Stimulated activated naive CD8-positive, alpha-beta T cell treated with anti-CD3 and anti-CD28 coated beads, Interleukin-15, Interleukin-2, amounts not matched to agents 100 ng/mL and 50 ng/mL, for 24 hours (primary cell): ENCODE data around the gene VIT.

Experiments used
- H3K27ac Mint-ChIP-seq: one replicate; pipeline ENCODE4 v1.8.0; 2021; ENCODE audit warnings: mild to moderate bottlenecking, mixed read lengths
- H3K27me3 Mint-ChIP-seq: one replicate; pipeline ENCODE4 v1.8.0; 2021; ENCODE audit warnings: mixed read lengths
- H3K36me3 Mint-ChIP-seq: one replicate; pipeline ENCODE4 v1.8.0; 2021; ENCODE audit warnings: low read depth, mixed read lengths
- H3K4me1 Mint-ChIP-seq: one replicate; pipeline ENCODE4 v1.8.0; 2021; ENCODE audit warnings: low read depth, mixed read lengths
- H3K4me3 Mint-ChIP-seq: one replicate; pipeline ENCODE4 v1.8.0; 2021; ENCODE audit warnings: mild to moderate bottlenecking, mixed read lengths
- H3K9me3 Mint-ChIP-seq: one replicate; pipeline ENCODE4 v1.8.0; 2021; ENCODE audit warnings: mixed read lengths

VIT gene

DNA sequence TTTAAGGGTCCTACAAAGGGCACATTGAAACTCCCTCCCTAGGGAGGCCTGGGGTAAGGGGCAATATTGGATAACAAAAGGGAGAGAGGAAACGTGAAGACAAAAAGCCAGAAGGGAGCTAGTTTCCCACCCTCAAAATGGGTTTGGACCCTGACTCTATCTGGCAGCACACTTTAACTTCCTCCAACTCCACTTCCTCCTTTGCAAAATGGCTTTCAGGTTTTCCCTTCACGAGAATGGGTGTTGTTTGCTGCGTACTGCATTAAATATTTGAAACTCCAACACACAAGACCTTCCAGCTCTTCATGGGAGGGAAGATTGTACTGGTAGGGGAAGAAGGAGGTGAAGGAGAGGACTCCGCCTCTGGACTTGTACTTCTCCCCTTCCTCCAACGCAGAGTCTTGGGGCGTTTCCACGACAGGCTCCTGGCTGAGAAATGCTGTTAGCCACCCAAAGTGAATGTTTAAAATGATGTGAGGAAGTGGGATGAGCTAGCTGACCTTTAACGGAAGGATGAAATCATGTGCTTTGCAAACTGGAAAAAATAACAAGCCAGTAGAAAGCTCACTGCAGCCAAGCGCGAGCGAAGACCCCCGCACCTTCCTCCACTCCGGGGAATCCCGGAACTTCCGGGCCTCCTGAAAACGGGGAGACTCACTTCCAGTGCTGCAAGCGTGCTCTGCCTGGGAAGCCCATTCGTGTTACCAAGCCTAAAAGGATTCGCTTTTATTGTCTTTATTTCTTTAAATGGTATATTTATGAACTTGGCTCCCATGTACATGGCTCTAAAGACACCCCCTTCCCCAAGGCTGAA, 85.6 kb downstream of the VIT start:
- Mint-ChIP-seq H3K27me3 (peaks cover 17% of the 10 kb centered on the region), H3K27ac (no peak overlapping the region), H3K4me3 (no peak overlapping the region), H3K36me3 (no peaks in the 10 kb centered on the region), H3K4me1 (peaks cover 3% of the 10 kb centered on the region), H3K9me3 (no peaks in the 10 kb centered on the region)

DNA sequence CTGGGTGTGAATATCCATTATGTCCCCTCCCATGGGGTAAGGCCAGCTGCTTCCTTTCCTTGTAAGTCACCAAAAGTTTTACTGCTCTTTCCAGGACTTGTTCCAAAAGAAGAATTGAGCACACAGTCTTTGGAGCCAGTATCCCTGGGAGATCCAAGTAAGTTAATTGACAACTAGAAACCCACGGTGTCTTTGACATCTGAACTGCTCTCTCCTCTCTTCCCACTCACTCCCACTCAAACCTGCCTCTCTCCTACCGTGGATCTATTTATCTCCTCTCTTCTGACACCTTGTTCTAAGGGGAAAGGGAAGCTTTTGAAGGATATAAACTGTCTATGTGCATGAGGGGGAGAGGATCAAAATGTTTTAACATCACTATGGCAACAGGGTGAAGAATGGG, 86.7 kb downstream of the VIT start:
- Mint-ChIP-seq H3K4me1 (peaks cover 3% of the 10 kb centered on the region), H3K36me3 (no peaks in the 10 kb centered on the region), H3K27me3 (peaks cover 17% of the 10 kb centered on the region), H3K4me3 (no peak overlapping the region), H3K9me3 (no peaks in the 10 kb centered on the region), H3K27ac (no peak overlapping the region)

DNA sequence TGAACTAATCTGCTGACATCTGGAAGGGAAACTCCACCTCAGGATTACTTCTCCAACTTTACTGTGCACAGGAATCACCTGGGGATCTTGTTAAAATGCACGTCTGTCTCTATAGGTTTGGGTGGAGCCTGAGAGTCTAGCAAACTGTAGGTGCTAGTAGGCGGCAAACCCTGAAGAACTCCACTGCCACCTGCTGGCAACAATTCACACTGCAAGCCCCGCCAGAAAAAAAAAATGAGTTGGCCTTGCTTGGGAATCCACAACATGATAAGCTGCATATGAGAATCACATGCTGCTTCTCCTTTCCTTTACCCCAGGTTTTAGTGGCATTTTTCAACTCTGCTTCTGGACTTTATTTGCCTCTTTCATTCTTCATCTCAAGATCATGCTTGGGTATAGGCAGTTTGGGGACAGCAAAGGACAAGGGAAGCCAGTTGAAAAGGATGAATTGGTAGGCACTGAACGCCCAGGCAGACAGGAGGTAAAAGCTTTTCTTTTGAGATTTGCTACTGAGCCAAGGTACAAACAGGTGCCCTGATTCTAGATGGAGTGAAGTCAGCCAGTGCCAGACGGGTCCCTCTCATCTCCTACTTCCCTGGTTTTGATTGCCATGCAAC, 88.8 kb downstream of the VIT start:
- H3K27me3 Mint-ChIP-seq = peaks cover 17% of the 10 kb centered on the region
- H3K4me3 Mint-ChIP-seq = no peak overlapping the region
- no peak overlapping the region for H3K27ac Mint-ChIP-seq
- H3K9me3 Mint-ChIP-seq = no peaks in the 10 kb centered on the region
- peaks cover 3% of the 10 kb centered on the region for H3K4me1 Mint-ChIP-seq
- no peaks in the 10 kb centered on the region for H3K36me3 Mint-ChIP-seq

DNA sequence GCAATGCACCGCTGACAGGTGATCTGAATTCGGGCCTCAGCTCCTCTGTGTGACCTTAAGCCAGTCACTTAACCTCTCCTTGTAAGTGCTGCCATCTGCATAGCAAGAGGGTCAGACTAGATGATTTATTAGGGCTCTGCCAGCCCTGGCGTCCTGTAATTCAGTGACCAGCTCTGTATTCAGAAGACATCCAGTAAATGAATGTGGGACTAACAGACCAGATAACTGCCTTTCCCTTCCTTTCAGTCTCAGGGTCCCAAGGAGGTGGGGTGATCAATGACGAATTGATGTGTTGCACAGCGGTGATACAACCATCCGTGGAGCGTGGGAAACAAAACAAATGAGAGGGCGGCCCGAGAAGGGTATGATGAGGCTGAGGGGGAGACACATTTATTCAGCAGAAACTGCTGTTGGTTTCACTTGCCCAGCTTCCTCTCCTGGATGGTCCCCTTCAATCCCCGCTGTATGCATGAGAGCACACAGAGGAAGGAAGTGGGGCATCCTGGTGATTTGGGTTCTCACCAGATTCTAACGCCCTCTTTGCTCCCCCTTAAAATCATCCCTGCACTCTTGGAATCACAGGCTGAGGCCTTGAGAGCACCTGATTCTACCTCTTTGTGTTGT, 92.8 kb downstream of the VIT start:
- no peak overlapping the region for H3K27ac Mint-ChIP-seq
- no peaks in the 10 kb centered on the region for H3K36me3 Mint-ChIP-seq
- H3K4me3 Mint-ChIP-seq = no peak overlapping the region
- no peaks in the 10 kb centered on the region for H3K9me3 Mint-ChIP-seq
- H3K27me3 Mint-ChIP-seq = no peaks in the 10 kb centered on the region
- peaks cover 3% of the 10 kb centered on the region for H3K4me1 Mint-ChIP-seq

DNA sequence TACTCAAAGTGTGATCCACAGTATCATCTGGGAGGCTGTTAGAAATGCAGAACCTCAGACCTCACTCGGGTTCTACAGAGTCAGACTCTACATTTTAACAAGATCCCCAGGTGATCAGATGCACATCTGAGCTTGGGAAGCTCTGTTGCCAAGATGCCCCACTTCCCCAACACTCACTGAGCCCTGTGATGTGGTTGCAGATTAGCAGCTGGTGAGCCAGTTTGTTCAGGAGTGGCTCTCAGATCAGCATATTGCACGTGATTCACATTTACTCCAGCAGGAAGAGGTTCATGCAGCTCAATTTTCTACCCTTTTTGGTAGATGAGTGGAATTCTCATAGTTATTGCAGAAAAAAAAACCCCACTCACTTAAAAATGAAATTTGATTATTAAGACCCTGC, 96.4 kb downstream of the VIT start:
- H3K9me3 Mint-ChIP-seq = no peaks in the 10 kb centered on the region
- peaks cover 7% of the 10 kb centered on the region for H3K4me1 Mint-ChIP-seq
- H3K27me3 Mint-ChIP-seq = peaks cover 13% of the 10 kb centered on the region
- no peak overlapping the region for H3K4me3 Mint-ChIP-seq
- H3K36me3 Mint-ChIP-seq = no peaks in the 10 kb centered on the region
- H3K27ac Mint-ChIP-seq = no peak overlapping the region

DNA sequence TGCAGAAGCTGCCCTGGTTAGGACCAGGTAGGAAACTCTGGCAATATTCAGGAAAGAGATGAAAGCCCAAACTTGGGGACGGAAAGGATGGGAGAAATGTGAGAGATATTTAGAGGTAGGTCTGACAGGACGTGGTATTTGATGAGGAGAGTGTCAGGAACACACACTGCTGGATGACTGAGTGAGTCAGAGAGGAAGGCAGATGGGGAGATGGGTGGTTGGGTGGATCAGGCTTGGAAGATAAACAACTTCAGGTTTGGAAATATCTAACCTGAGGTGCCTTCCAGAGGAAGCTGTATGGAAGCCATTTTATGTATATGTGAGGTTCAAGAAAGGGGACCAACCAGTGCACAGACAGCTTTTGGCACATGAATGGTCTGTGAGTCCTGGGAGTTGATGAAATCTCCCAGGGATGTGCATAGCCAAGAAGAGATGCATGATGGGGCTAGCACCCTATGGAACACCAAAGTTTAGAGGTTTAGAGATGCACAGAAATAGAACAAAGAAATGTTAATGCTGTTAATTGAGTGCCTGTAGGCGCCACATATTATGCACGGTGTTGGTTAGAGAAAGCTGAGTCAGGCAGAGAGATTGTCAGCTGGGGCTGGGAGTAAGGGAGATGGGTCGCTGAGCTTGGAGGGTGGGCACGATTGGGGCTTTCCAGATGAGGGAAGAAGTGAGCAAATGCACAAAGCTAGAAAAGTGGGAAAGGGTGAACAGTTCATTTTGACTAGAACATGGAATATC, 101.0 kb downstream of the VIT start:
- Mint-ChIP-seq H3K27me3 (peaks cover 20% of the 10 kb centered on the region), H3K4me1 (peaks cover 11% of the 10 kb centered on the region), H3K9me3 (no peaks in the 10 kb centered on the region), H3K4me3 (no peak overlapping the region), H3K27ac (no peak overlapping the region), H3K36me3 (no peaks in the 10 kb centered on the region)

DNA sequence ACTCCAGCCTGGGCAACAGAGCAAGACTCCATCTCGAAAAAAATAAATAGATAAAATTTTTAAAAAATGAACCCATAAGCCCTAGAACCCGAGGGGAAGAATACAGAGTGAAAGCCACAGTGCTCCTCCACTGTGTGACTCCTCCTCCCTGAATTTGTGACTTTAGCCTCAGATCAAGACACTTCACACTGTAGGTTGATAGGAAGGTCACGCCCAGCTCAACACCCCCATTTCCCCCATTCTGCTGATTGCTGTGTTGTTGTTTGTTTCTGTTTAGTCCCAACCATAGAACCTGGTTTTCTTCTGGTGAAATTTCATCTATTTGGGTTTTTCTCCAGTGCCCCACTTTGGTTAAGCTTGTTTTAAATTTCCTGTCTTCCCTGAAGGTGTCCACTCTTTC, 102.2 kb downstream of the VIT start:
- Mint-ChIP-seq H3K36me3 (no peaks in the 10 kb centered on the region), H3K9me3 (no peaks in the 10 kb centered on the region), H3K4me1 (peaks cover 11% of the 10 kb centered on the region), H3K4me3 (no peak overlapping the region), H3K27me3 (peaks cover 20% of the 10 kb centered on the region), H3K27ac (no peak overlapping the region)

DNA sequence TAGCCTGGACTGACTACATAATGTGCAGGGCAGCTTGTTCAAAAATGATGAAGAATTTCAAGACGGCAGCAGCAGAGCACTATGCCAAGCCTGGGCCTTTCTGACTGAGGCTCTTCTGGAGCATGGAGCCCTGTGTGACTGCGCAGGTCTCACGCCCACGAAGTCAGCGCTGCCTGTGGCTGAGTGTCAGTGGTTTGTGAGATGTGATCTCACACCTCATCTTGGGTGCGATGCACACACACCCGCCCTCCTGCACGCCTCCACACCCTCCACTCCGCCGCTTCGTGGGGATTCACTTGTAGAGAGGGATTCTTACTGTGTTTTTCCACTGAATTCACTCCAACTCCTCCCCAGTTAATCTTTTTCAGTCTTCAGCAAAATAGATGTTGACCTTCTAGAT, 103.9 kb downstream of the VIT start:
- Mint-ChIP-seq H3K9me3 (no peaks in the 10 kb centered on the region), H3K36me3 (no peaks in the 10 kb centered on the region), H3K4me1 (peaks cover 11% of the 10 kb centered on the region), H3K4me3 (no peak overlapping the region), H3K27me3 (peaks cover 20% of the 10 kb centered on the region), H3K27ac (no peak overlapping the region)

DNA sequence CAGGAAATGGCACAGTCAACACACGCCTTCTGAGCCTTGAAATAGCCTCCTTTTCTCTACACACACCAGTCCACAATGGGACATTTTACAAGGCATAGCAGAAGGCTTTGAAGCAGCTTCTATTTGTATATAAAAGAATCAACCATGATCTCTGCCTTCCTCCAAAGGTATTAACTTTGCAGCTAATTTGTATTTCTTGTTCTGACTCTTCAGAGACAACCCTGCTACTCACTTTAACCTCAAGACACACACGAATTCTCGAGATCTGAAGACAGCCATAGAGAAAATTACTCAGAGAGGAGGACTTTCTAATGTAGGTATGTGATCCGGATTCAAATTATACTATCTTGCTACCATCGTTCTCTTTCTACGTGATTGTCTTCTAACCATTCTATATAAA, 104.6 kb downstream of the VIT start:
- Mint-ChIP-seq H3K9me3 (no peaks in the 10 kb centered on the region), H3K27ac (peak overlapping the region; percentile 4), H3K4me3 (no peak overlapping the region), H3K27me3 (peaks cover 17% of the 10 kb centered on the region), H3K36me3 (no peaks in the 10 kb centered on the region), H3K4me1 (peaks cover 11% of the 10 kb centered on the region)

DNA sequence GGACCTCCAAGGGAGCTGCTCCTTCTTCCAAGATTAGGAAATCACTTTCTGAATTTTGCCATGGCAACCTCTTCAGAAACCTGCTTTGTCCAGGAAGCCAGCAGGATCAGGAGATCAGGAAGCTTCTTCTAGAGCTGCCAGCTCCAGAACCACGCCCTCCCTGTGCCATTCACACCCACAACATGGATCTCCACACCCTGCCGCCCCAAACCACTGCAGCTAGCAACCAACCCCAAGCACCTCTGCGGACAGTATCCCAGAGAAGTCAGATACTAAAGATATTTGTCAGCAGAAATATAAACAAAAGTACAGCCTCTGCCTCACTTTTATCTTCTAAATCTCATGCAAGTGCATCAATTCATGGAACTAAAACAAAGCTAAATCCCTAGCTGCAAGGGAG, 106.4 kb downstream of the VIT start:
- Mint-ChIP-seq H3K9me3 (no peaks in the 10 kb centered on the region), H3K27ac (no peak overlapping the region), H3K4me3 (no peak overlapping the region), H3K36me3 (no peaks in the 10 kb centered on the region), H3K27me3 (peaks cover 7% of the 10 kb centered on the region), H3K4me1 (peaks cover 4% of the 10 kb centered on the region)

DNA sequence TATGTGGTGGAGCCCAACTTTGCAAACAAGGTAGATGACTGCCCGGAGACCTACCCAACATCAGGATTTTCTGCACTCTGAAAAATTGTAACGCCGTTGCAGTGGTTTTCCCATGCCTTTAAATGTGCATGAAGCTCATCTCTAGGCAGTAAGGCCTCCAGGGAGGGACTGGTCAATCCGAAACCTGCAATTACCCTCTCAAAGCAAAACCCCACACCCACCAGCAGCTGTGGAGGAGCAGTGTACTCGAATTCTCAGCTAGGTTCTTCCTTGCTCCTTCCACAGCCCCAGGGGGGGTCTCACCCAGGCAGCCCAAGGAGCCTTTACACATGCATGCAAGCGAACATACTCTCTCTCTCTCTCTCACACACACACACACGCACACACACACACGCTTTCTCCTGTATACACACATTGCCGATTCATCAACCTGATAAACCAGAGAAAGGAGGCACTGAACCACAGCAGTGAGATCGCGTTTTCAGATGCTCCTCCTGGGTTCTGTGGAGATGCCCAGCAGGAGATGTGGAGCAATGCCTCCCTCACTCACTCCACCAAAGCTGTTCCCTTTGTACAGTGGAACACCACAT, 109.2 kb downstream of the VIT start:
- H3K4me1 Mint-ChIP-seq = no peaks in the 10 kb centered on the region
- H3K36me3 Mint-ChIP-seq = no peaks in the 10 kb centered on the region
- H3K27ac Mint-ChIP-seq = no peak overlapping the region
- no peaks in the 10 kb centered on the region for H3K9me3 Mint-ChIP-seq
- no peaks in the 10 kb centered on the region for H3K27me3 Mint-ChIP-seq
- H3K4me3 Mint-ChIP-seq = no peak overlapping the region

DNA sequence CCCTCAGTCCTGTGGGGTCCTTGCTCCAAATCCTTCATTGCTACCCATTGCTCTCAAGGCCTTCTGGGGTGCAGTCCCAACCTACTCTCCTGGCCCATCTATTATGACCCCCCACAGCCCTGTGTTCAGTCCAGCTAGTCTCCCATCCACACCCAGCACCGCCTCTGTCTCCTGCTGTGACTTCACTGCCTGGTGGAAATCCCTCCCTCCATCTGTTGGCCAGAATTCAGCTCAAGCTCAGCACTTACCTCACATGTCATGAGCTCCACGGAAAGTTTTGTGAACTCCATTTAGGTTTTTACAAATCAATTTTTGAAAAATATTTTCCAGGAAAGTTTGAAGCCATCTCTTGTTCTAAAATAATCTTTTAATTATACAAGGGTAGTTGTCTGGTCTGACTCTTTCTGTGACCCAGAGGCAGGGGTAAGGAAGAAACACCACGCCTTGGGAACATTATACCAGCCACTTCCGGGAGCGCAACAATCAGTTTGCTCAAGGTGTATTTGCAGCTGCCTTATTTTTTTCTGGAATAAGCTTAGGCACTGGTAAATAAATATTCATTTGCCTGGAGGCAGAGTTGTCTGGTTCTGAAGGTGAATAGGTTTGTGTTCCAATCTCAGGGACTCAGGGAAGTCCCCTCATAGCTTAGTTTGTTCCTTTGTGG, 110.8 kb downstream of the VIT start:
- no peak overlapping the region for H3K4me3 Mint-ChIP-seq
- H3K27me3 Mint-ChIP-seq = no peaks in the 10 kb centered on the region
- no peaks in the 10 kb centered on the region for H3K9me3 Mint-ChIP-seq
- H3K27ac Mint-ChIP-seq = no peak overlapping the region
- H3K36me3 Mint-ChIP-seq = no peaks in the 10 kb centered on the region
- H3K4me1 Mint-ChIP-seq = no peaks in the 10 kb centered on the region

DNA sequence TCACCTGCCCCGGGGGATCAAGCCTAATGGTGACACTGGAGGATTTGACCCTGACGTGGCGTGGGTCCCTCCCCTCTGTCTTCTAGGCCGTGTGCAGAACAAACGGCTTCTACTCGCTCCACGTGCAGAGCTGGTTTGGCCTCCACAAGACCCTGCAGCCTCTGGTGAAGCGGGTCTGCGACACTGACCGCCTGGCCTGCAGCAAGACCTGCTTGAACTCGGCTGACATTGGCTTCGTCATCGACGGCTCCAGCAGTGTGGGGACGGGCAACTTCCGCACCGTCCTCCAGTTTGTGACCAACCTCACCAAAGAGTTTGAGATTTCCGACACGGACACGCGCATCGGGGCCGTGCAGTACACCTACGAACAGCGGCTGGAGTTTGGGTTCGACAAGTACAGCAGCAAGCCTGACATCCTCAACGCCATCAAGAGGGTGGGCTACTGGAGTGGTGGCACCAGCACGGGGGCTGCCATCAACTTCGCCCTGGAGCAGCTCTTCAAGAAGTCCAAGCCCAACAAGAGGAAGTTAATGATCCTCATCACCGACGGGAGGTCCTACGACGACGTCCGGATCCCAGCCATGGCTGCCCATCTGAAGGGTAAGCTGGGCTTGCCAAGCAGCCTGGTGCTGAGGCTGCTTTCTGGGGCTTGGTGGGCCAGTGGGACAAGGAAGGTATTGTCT, 112.0 kb downstream of the VIT start:
- Mint-ChIP-seq H3K36me3 (no peaks in the 10 kb centered on the region), H3K27me3 (no peaks in the 10 kb centered on the region), H3K27ac (no peak overlapping the region), H3K4me3 (no peak overlapping the region), H3K9me3 (no peaks in the 10 kb centered on the region), H3K4me1 (no peaks in the 10 kb centered on the region)

DNA sequence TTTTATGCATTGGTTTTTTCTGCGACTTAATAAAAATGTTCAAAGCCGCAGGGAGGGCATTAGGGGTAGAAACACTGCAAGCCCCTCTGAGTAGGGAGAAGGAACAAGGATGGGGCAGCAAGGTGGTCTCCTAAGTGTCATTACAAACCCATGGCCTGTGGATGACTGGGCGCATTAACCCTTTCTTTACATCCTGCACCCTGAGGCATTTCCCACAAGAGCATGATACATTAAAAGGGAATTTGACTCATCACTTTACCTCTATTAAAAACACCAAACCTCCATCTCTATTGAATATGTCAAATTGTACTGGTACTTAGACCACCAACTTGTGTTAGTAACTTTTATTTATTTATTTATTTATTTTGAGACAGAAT, 112.5 kb downstream of the VIT start:
- Mint-ChIP-seq H3K27ac (no peak overlapping the region), H3K27me3 (no peaks in the 10 kb centered on the region), H3K36me3 (no peaks in the 10 kb centered on the region), H3K9me3 (no peaks in the 10 kb centered on the region), H3K4me1 (no peaks in the 10 kb centered on the region), H3K4me3 (no peak overlapping the region)
